Upper lobe of right lung (tissue), 1 donor: ENCODE results near the gene PPP4R3B. TPM values are rescaled to one million over a fixed set of nuclear protein-coding genes. Genes with fewer than 3 reads are reported as not detected.

Source experiments
- ATAC-seq: fragments of 200-7000 bp; cut with Tn5 transposase; one replicate; pipeline ENCODE4 v1.9.1; 2020; ENCODE audit warnings: mild to moderate bottlenecking, moderate library complexity
- DNase-seq: peaks from one replicate; pipeline ENCODE4 v3.0.0-alpha.2; 2020
- H3K27ac ChIP-seq: fragments of 200-600 bp; one replicate; pipeline ENCODE4 v1.8.0; 2022
- H3K27me3 ChIP-seq: fragments of 200-600 bp; one replicate; pipeline ENCODE4 v1.8.0; 2022; ENCODE audit warnings: mild to moderate bottlenecking
- H3K36me3 ChIP-seq: fragments of 200-600 bp; one replicate; pipeline ENCODE4 v1.8.0; 2022
- H3K4me1 ChIP-seq: fragments of 200-600 bp; one replicate; pipeline ENCODE4 v1.8.0; 2022
- H3K4me3 ChIP-seq: fragments of 200-600 bp; one replicate; pipeline ENCODE4 v1.8.0; 2022; ENCODE audit warnings: mild to moderate bottlenecking
- H3K9me3 ChIP-seq: fragments of 200-600 bp; one replicate; pipeline ENCODE4 v1.8.0; 2022
- intact Hi-C: fragments of 100-400 bp; cut with DNase I; formaldehyde crosslinking; loops from one replicate; pipeline ENCODE4 v1.11.0; 2022
- total RNA-seq: library from RNA; stranded (reverse); fragmentation: NEBNext Ultra II Directional; extraction: Animal tissue kit (Norgen Biotek cat#: 25700); gene quantifications from one replicate; pipeline ENCODE4 v1.2.1, GENCODE V29; 2021
- TF ChIP-seq, protein P1 (sequence below): fragments of 200-600 bp; IDR thresholded peaks from one replicate; pipeline ENCODE4 v1.8.0; 2022; ENCODE audit warnings: antibody characterized with exemption
- donor health status: DM: no; HTN: yes; CAD: no; lungs with severe emphysema.

PPP4R3B gene
- total RNA-seq, 1 donor from 2014 or later = 65.5 TPM

DNA sequence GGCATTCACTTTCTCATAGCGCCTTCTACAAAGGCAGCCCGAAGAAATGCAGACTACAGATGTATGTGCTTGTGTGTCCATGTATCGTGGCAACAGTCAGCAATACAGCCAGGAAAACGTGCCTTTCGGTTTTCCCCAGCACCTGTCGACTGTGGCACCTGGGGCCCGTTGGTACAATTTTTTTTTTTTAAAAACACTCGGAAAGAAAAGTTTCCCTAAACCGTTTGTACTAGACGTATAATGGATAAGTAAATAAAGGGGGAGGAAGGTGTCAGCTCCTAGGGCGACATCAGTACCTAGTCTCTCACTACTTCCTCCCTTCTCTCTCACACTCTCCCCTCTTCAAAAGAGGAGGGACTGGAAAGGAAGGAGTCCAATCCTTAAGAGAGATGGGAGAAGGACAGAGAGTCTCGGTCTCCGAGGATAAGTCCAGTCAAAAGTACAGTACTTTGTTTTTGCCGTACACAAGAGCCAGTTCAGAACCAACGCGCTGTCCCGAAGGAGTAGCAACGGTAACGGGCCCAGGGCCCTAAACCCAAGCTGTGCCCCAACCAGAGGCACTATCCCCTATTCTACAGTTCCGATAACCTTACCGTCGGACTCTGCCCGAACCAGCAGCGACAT, 759 bp downstream of the PPP4R3B start:
- peaks cover 29% of the 10 kb centered on the region for H3K4me1 ChIP-seq
- intact Hi-C loops = no loop called here
- TF ChIP-seq, protein P1, sequence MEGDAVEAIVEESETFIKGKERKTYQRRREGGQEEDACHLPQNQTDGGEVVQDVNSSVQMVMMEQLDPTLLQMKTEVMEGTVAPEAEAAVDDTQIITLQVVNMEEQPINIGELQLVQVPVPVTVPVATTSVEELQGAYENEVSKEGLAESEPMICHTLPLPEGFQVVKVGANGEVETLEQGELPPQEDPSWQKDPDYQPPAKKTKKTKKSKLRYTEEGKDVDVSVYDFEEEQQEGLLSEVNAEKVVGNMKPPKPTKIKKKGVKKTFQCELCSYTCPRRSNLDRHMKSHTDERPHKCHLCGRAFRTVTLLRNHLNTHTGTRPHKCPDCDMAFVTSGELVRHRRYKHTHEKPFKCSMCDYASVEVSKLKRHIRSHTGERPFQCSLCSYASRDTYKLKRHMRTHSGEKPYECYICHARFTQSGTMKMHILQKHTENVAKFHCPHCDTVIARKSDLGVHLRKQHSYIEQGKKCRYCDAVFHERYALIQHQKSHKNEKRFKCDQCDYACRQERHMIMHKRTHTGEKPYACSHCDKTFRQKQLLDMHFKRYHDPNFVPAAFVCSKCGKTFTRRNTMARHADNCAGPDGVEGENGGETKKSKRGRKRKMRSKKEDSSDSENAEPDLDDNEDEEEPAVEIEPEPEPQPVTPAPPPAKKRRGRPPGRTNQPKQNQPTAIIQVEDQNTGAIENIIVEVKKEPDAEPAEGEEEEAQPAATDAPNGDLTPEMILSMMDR = no peak
- H3K27ac ChIP-seq = peak overlapping the region; percentile 99
- no peaks in the 10 kb centered on the region for H3K27me3 ChIP-seq
- peaks cover 38% of the 10 kb centered on the region for H3K36me3 ChIP-seq
- no peaks in the 10 kb centered on the region for H3K9me3 ChIP-seq
- peak overlapping the region; percentile 91 for H3K4me3 ChIP-seq
- ATAC-seq = peak; percentile 7
- DNase-seq = no peak

DNA sequence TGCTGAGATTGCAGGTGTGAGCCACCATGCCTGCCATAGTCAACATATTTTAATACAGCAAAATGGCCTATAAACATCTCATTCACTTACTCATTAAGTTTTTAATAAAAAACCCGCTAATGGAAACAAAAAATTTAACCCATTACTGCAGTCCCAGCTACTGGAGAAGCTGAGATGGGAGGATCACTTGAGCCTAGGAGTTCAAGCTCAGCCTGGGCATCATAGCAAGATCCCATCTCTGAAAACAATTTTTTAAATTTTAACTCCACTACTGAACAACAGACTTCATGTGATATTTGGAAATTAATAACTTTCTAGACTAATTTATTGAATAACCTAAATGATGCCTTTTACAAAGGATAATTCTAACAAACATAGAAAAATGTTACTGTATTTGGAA, 5.4 kb downstream of the PPP4R3B start:
- no peak for ATAC-seq
- H3K27ac ChIP-seq = no peak overlapping the region
- intact Hi-C loops = no loop called here
- H3K36me3 ChIP-seq = peaks cover 47% of the 10 kb centered on the region
- no peaks in the 10 kb centered on the region for H3K9me3 ChIP-seq
- no peak for DNase-seq
- no peaks in the 10 kb centered on the region for H3K27me3 ChIP-seq
- TF ChIP-seq, protein P1 = no peak
- no peak overlapping the region for H3K4me3 ChIP-seq
- H3K4me1 ChIP-seq = peaks cover 8% of the 10 kb centered on the region

DNA sequence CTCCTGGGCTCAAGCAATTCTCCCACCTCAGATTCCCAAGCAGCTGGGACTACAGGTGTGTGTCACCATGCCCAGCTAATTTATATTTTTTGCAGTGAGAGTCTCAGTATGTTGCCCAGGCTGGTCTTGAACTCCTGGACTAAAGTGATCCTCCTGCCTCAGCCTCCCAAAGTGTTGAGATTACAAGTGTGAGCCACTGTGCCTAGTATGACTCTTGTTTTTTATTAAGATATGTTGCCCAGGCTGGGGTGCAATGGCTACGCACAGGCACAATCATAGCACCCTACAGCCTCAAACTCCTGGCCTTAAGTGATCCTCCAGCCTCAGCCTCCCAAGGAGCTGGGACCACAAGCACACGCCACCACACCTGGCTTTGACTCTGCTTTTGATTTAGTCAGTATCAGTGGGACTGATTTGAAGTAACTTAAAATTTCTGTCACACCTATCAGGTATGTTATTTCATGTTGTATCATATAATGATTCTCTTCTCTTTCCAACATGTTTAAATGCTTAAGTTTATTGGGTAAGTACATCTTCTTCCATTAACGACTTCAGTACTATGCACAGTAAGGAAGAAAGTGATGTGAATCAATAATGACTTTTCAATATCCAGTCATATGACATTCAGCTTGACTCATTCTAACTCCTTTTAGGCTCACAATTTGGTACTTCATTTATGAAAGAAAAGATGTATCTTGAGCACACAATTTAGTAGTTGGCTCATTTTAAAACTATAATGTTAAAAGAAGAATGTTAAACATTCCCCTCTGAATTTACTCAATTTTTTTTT, 6.3 kb downstream of the PPP4R3B start:
- Histone ChIP-seq H3K4me3 (no peak overlapping the region), H3K36me3 (peaks cover 47% of the 10 kb centered on the region), H3K27me3 (no peaks in the 10 kb centered on the region), H3K27ac (no peak overlapping the region), H3K4me1 (peaks cover 8% of the 10 kb centered on the region), H3K9me3 (no peaks in the 10 kb centered on the region)
- TF ChIP-seq, protein P1 = no peak
- ATAC-seq (no peak), DNase-seq (no peak)
- intact Hi-C loops = no loop called here

DNA sequence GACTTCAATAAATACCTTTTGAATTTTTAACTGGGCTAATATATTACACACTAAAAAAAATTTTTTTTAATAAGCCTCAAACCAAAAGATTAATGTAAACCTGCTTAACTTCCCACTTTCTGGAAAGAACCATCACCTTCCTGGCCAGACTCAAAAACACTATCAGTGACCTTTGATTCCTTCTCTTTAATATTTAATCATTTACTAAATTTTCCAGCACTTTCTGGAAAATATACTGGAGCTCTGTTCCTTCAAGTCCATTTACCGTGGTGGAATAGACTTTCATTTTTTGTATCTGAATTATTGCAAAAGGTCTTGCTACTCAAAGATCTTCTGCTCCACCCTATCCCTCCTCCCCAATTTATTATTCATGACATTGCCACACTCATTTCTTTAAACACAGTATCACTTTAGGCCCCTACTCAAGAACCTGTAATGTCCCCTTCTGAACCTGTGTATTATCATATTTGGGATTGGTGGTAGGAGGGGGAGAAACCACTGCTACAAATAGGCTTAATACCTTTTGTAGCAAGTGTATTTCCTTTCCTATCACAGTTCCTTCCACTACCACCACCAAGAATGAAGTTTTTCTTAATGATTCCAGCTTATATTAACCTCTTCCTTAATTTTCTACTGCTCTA, 7.4 kb downstream of the PPP4R3B start:
- no peak for DNase-seq
- no peak overlapping the region for H3K27ac ChIP-seq
- TF ChIP-seq, protein P1 = no peak

DNA sequence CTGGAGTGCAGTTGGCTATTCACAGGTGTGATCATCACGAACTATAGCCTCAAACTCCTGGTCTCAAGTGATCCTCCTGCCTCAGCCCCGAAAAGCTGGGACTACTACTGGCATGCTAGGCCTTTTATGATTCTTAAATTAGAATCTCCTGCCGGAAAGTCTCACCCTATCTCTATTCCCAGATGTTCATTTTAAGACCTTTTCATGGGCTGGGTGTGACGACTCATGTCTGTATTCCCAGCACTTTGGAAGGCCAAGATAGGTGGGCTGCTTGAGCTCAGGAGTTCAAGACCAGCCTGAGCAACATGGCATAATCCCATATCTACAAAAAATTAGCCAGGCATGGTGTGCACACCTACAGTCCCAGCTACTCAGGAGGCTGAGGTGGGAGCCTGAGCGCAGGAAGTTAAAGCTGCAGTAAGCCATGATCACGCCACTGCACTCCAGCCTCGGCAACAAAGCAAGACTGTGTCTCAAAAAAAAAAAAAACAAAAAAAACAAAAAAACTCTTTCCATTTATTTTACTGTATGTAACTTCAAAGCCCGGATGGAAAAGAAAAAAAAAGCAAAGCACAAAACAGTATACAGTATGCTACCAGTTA, 8.1 kb downstream of the PPP4R3B start:
- Histone ChIP-seq H3K4me3 (no peak overlapping the region), H3K27me3 (no peaks in the 10 kb centered on the region), H3K36me3 (peaks cover 35% of the 10 kb centered on the region), H3K27ac (no peak overlapping the region), H3K4me1 (peaks cover 3% of the 10 kb centered on the region), H3K9me3 (no peaks in the 10 kb centered on the region)
- TF ChIP-seq, protein P1 = no peak
- intact Hi-C loops = no loop called here
- DNase-seq (no peak), ATAC-seq (no peak)

More for the DNA sequence above, 7.4 kb downstream of the PPP4R3B start:
- Histone ChIP-seq H3K36me3 (peaks cover 43% of the 10 kb centered on the region), H3K4me1 (peaks cover 2% of the 10 kb centered on the region), H3K9me3 (no peaks in the 10 kb centered on the region), H3K4me3 (no peak overlapping the region), H3K27me3 (no peaks in the 10 kb centered on the region)
- intact Hi-C loops = no loop called here
- no peak for ATAC-seq
